Subcutaneous abdominal adipose tissue (tissue), 5 donors: ENCODE measurements around the gene ARL11.

ENCODE experiments used
- H3K27ac ChIP-seq: one replicate; pipeline ENCODE4 v1.7.0; 2013; ENCODE audit warnings: low read depth, mild to moderate bottlenecking, inconsistent platforms, low read length, moderate library complexity
- H3K27me3 ChIP-seq, 5 donors: one replicate each; pipeline ENCODE4 v1.7.0; 2013; ENCODE audit warnings: low read length in 5 of 5, inconsistent platforms in 1 of 5; ENCODE audit not compliant: control insufficient read depth in 5 of 5, insufficient read depth in 4 of 5
- H3K36me3 ChIP-seq, 5 donors: one replicate each; pipeline ENCODE4 v1.7.0; 2013; ENCODE audit warnings: low read length in 5 of 5; ENCODE audit not compliant: control insufficient read depth in 5 of 5, insufficient read depth in 5 of 5
- H3K4me1 ChIP-seq, 5 donors: one replicate each; pipeline ENCODE4 v1.7.0; 2013; ENCODE audit warnings: low read length in 5 of 5, mild to moderate bottlenecking in 3 of 5, moderate library complexity in 1 of 5; ENCODE audit not compliant: control insufficient read depth in 5 of 5, insufficient read depth in 5 of 5
- H3K4me3 ChIP-seq, 5 donors: one replicate each; pipeline ENCODE4 v1.7.0; 2013; ENCODE audit warnings: low read length in 5 of 5, low read depth in 1 of 5
- H3K9ac ChIP-seq, 5 donors: one replicate each; pipeline ENCODE4 v1.7.0; 2013; ENCODE audit warnings: low read length in 5 of 5, mild to moderate bottlenecking in 4 of 5, moderate library complexity in 3 of 5
- H3K9me3 ChIP-seq, 5 donors: one replicate each; pipeline ENCODE4 v1.7.0; 2013; ENCODE audit warnings: low read length in 5 of 5; ENCODE audit not compliant: control insufficient read depth in 5 of 5
- donor health status: healthy.
- donor health status: healthy.
- donor health status: healthy.
- donor health status: healthy.
- donor health status: healthy.

Gene ARL11

DNA sequence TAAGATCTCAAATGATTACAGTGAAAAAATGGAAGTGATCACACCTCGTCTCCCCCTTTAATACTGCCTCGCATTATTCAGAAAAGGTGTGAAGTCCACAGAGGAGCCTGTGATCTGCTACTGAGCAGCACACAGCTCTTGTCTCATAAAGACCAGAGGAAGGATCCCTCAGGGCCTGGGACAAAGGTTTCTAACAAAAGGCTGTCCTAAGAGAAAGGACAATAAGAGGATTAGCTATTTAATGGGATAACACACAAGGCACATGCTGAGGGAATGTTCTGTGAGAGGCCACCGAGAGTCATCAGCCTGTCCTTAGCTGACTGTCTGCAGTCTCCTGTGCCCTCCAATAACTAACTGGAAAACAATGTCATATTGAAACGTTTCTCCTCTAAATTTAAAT, 36.3 kb downstream of the ARL11 start:
- H3K36me3 ChIP-seq = peaks cover 0 to 39% (median 8%) of the 10 kb centered on the region in 5 donors
- no peaks in the 10 kb centered on the region for H3K9me3 ChIP-seq
- no peak overlapping the region for H3K27ac ChIP-seq
- H3K9ac ChIP-seq = no peak overlapping the region
- H3K27me3 ChIP-seq = no peaks in the 10 kb centered on the region
- H3K4me1 ChIP-seq = no peaks in the 10 kb centered on the region
- H3K4me3 ChIP-seq = no peak overlapping the region

GRCh38 chr13:49667773-49668172, 39.5 kb downstream of the ARL11 start:
- H3K36me3 ChIP-seq = peaks cover 0 to 22% (median 5%) of the 10 kb centered on the region in 5 donors
- no peak overlapping the region for H3K4me3 ChIP-seq
- no peaks in the 10 kb centered on the region for H3K27me3 ChIP-seq
- H3K27ac ChIP-seq = no peak overlapping the region
- H3K9ac ChIP-seq = no peak overlapping the region
- peaks cover 0 to 11% (median 0%) of the 10 kb centered on the region in 5 donors for H3K4me1 ChIP-seq
- no peaks in the 10 kb centered on the region for H3K9me3 ChIP-seq

GRCh38 chr13:49669735-49670309, 41.5 kb downstream of the ARL11 start:
- Histone ChIP-seq H3K27ac (no peak overlapping the region), H3K36me3 (peaks cover 0 to 20% (median 5%) of the 10 kb centered on the region in 5 donors), H3K27me3 (no peaks in the 10 kb centered on the region), H3K9ac (peak overlapping the region in 1 of 5 donors; percentile 11), H3K4me3 (no peak overlapping the region), H3K9me3 (no peaks in the 10 kb centered on the region), H3K4me1 (peaks cover 0 to 11% (median 0%) of the 10 kb centered on the region in 5 donors)

DNA sequence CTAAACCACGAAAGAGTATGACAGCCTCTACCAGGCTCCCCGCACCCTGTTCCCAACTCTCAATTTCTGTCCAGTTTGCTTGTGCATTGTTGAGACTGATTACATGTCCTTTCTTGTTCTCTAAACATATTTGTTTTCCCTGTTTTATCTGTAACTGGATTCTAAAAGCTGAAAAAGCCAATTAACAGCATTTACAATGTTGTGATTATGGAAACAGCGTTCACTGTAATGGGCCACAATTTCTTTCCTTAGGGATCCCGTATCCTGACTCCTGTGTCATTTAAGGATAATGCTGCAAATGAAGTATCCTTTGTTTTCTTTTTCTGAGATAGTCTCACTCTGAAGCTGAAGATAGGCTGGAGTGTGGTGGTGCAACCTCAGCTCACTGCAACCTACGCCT, 42.5 kb downstream of the ARL11 start:
- Histone ChIP-seq H3K4me1 (peaks cover 0 to 11% (median 0%) of the 10 kb centered on the region in 5 donors), H3K36me3 (peaks cover 0 to 23% (median 6%) of the 10 kb centered on the region in 5 donors), H3K4me3 (no peak overlapping the region), H3K9me3 (no peaks in the 10 kb centered on the region), H3K27ac (no peak overlapping the region), H3K27me3 (no peaks in the 10 kb centered on the region), H3K9ac (no peak overlapping the region)

- H3K9me3 ChIP-seq = no peaks in the 10 kb centered on the region
- no peaks in the 10 kb centered on the region for H3K4me1 ChIP-seq
Measured at GRCh38 chr13:49676581-49677298, 48.4 kb downstream of the ARL11 start.

GRCh38 chr13:49678191-49678914, 50.0 kb downstream of the ARL11 start:
- Histone ChIP-seq H3K9ac (no peak overlapping the region), H3K27ac (no peak overlapping the region), H3K9me3 (no peaks in the 10 kb centered on the region), H3K36me3 (peaks cover 0 to 5% (median 0%) of the 10 kb centered on the region in 5 donors), H3K4me1 (no peaks in the 10 kb centered on the region), H3K4me3 (no peak overlapping the region), H3K27me3 (no peaks in the 10 kb centered on the region)

More at GRCh38 chr13:49676581-49677298, 48.4 kb downstream of the ARL11 start:
- H3K4me3 ChIP-seq = no peak overlapping the region
- no peak overlapping the region for H3K9ac ChIP-seq
- H3K27ac ChIP-seq = no peak overlapping the region
- H3K27me3 ChIP-seq = no peaks in the 10 kb centered on the region
- H3K36me3 ChIP-seq = peaks cover 0 to 5% (median 0%) of the 10 kb centered on the region in 5 donors

DNA sequence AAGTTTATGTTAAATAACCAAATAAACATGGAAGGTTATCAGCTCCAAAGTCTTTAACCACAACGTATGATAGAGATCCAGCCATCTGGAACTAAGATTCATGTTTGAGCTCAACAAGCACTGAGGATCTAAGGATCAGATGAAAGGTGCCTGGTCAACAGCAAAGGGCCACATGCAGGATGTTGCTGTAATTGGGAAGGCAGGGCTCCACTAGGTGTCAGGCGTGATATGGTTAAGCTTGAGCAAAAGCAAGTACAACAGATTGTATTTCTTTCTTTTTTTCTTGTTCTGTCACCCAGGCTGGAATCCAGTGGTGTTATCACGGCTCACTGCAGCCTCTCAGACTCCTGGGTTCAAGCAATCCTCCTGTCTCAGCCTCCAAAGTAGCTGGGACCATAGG, 50.9 kb downstream of the ARL11 start:
- no peaks in the 10 kb centered on the region for H3K4me1 ChIP-seq
- no peaks in the 10 kb centered on the region for H3K9me3 ChIP-seq
- no peak overlapping the region for H3K9ac ChIP-seq
- H3K27ac ChIP-seq = no peak overlapping the region
- no peak overlapping the region for H3K4me3 ChIP-seq
- peaks cover 0 to 5% (median 0%) of the 10 kb centered on the region in 5 donors for H3K36me3 ChIP-seq
- no peaks in the 10 kb centered on the region for H3K27me3 ChIP-seq

- Histone ChIP-seq H3K9me3 (no peaks in the 10 kb centered on the region), H3K27ac (no peak overlapping the region), H3K9ac (no peak overlapping the region), H3K36me3 (peaks cover 0 to 4% (median 0%) of the 10 kb centered on the region in 5 donors), H3K4me1 (no peaks in the 10 kb centered on the region), H3K27me3 (no peaks in the 10 kb centered on the region), H3K4me3 (no peak overlapping the region)
Measured at GRCh38 chr13:49681842-49682435, 53.6 kb downstream of the ARL11 start.
